H9 (cell line): Measurements from ENCODE around the gene TNNT2. TPM values are rescaled to one million over a fixed set of nuclear protein-coding genes. Genes with fewer than 3 reads are reported as not detected.

ENCODE experiments used
- DNase-seq: peaks from one replicate; pipeline ENCODE4 v3.0.0-alpha.2; 2017
- H2AFZ ChIP-seq: one replicate; pipeline ENCODE4 v1.6.1; 2013; ENCODE audit warnings: mild to moderate bottlenecking, low read length, control low read depth, moderate library complexity
- H2AK5ac ChIP-seq: 2 replicates; pipeline ENCODE4 v1.6.1; 2013; ENCODE audit warnings: low read length, control low read depth, mixed read lengths; ENCODE audit not compliant: insufficient read length
- H2BK120ac ChIP-seq: one replicate; pipeline ENCODE4 v1.6.1; 2013; ENCODE audit warnings: low read depth, mild to moderate bottlenecking, low read length, control low read depth, inconsistent platforms; ENCODE audit not compliant: poor library complexity, severe bottlenecking
- H2BK12ac ChIP-seq: 2 replicates; pipeline ENCODE4 v1.6.1; 2013; ENCODE audit warnings: low read length, control low read depth, mixed read lengths, low read depth; ENCODE audit not compliant: insufficient read length
- H2BK15ac ChIP-seq: 2 replicates; pipeline ENCODE4 v1.6.1; 2013; ENCODE audit warnings: low read depth, low read length, control low read depth
- H2BK20ac ChIP-seq: one replicate; pipeline ENCODE4 v1.6.1; 2013; ENCODE audit warnings: low read depth, mild to moderate bottlenecking, low read length, control low read depth, inconsistent platforms; ENCODE audit not compliant: poor library complexity, severe bottlenecking
- H2BK5ac ChIP-seq: 2 replicates; pipeline ENCODE4 v1.6.1; 2013; ENCODE audit warnings: low read length, control low read depth, mixed read lengths; ENCODE audit not compliant: insufficient read length
- H3K14ac ChIP-seq: 2 replicates; pipeline ENCODE4 v1.6.1; 2013; ENCODE audit warnings: low read length, control low read depth; ENCODE audit not compliant: insufficient read depth
- H3K18ac ChIP-seq: 2 replicates; pipeline ENCODE4 v1.6.1; 2013; ENCODE audit warnings: low read depth, mild to moderate bottlenecking, mixed read lengths, low read length, control low read depth; ENCODE audit not compliant: insufficient read length
- H3K23ac ChIP-seq: 2 replicates; pipeline ENCODE4 v1.6.1; 2013; ENCODE audit warnings: low read length, control low read depth, mixed read lengths, low read depth; ENCODE audit not compliant: insufficient read length
- H3K23me2 ChIP-seq: 2 replicates; pipeline ENCODE4 v1.6.1; 2013; ENCODE audit warnings: low read depth, mild to moderate bottlenecking, mixed read lengths, low read length, control low read depth; ENCODE audit not compliant: insufficient read length, poor library complexity, severe bottlenecking
- H3K27ac ChIP-seq: 2 replicates; pipeline ENCODE4 v1.5.1; 2013; ENCODE audit warnings: low read length, control low read depth, mixed read lengths, low read depth; ENCODE audit not compliant: insufficient read length
- H3K27me3 ChIP-seq: 2 replicates; pipeline ENCODE4 v1.6.1; 2013; ENCODE audit warnings: low read length, control low read depth, inconsistent platforms; ENCODE audit not compliant: insufficient read depth
- H3K4ac ChIP-seq: 2 replicates; pipeline ENCODE4 v1.6.1; 2013; ENCODE audit warnings: low read depth, mild to moderate bottlenecking, control low read depth, inconsistent platforms, low read length, moderate library complexity
- H3K4me1 ChIP-seq: 2 replicates; pipeline ENCODE4 v1.6.1; 2013; ENCODE audit warnings: low read length, control low read depth, inconsistent platforms; ENCODE audit not compliant: insufficient read depth
- H3K4me2 ChIP-seq: 2 replicates; pipeline ENCODE4 v1.6.1; 2013; ENCODE audit warnings: low read length, control low read depth, mixed read lengths; ENCODE audit not compliant: insufficient read length, insufficient read depth
- H3K56ac ChIP-seq: 2 replicates; pipeline ENCODE4 v1.6.1; 2013; ENCODE audit warnings: low read depth, mild to moderate bottlenecking, mixed read lengths, low read length, control low read depth; ENCODE audit not compliant: insufficient read length
- H3K79me1 ChIP-seq: 2 replicates; pipeline ENCODE4 v1.6.1; 2013; ENCODE audit warnings: low read depth, mild to moderate bottlenecking, moderate library complexity, low read length, control low read depth, inconsistent platforms; ENCODE audit not compliant: insufficient read depth, poor library complexity, severe bottlenecking
- H3K79me2 ChIP-seq: 2 replicates; pipeline ENCODE4 v1.6.1; 2013; ENCODE audit warnings: low read length, control low read depth, inconsistent platforms; ENCODE audit not compliant: insufficient read depth
- H3K9ac ChIP-seq: 2 replicates; pipeline ENCODE4 v1.6.1; 2013; ENCODE audit warnings: low read length, control low read depth, mixed read lengths; ENCODE audit not compliant: insufficient read length; ENCODE audit errors: extremely low read depth
- H3K9me3 ChIP-seq: one replicate; pipeline ENCODE4 v1.6.1; 2013; ENCODE audit warnings: low read depth, low read length, inconsistent platforms; ENCODE audit not compliant: control insufficient read depth
- H3T11ph ChIP-seq: one replicate; pipeline ENCODE4 v1.6.1; 2013; ENCODE audit warnings: mild to moderate bottlenecking, low read length, control low read depth, inconsistent platforms
- H4K20me1 ChIP-seq: one replicate; pipeline ENCODE4 v1.6.1; 2013; ENCODE audit not compliant: control insufficient read depth, insufficient read length, insufficient read depth
- H4K5ac ChIP-seq: 2 replicates; pipeline ENCODE4 v1.6.1; 2013; ENCODE audit warnings: low read depth, mild to moderate bottlenecking, mixed read lengths, low read length, control low read depth; ENCODE audit not compliant: insufficient read length
- H4K8ac ChIP-seq: replicated peaks from 2 replicates; pipeline ENCODE4 v1.6.1; 2013; ENCODE audit warnings: low read length, control low read depth, mixed read lengths, low read depth; ENCODE audit not compliant: insufficient read length
- H4K91ac ChIP-seq: 2 replicates; pipeline ENCODE4 v1.6.1; 2013; ENCODE audit warnings: low read depth, mild to moderate bottlenecking, moderate library complexity, mixed read lengths, low read length, control low read depth; ENCODE audit not compliant: insufficient read length
- H3K27ac Mint-ChIP-seq, 3 experiments: 2 replicates in 2 of 3; 3 replicates in 1 of 3; pipeline ENCODE4 v1.8.0; 2020 to 2021; ENCODE audit warnings: mixed read lengths in 3 of 3, mild to moderate bottlenecking in 1 of 3, moderate library complexity in 1 of 3
- H3K27me3 Mint-ChIP-seq: 2 replicates; pipeline ENCODE4 v1.8.0; 2021; ENCODE audit warnings: low read depth, mild to moderate bottlenecking, moderate library complexity, mixed read lengths
- H3K36me3 Mint-ChIP-seq, 3 experiments: 2 replicates in 2 of 3; 3 replicates in 1 of 3; pipeline ENCODE4 v1.8.0; 2020 to 2021; ENCODE audit warnings: low read depth in 3 of 3, mixed read lengths in 3 of 3; ENCODE audit not compliant: insufficient read depth in 1 of 3
- H3K4me1 Mint-ChIP-seq, 2 experiments: 2 replicates each; pipeline ENCODE4 v1.8.0; 2020; ENCODE audit warnings: mixed read lengths in 2 of 2
- H3K4me3 Mint-ChIP-seq, 2 experiments: 2 replicates in 1 of 2; 3 replicates in 1 of 2; pipeline ENCODE4 v1.8.0; 2020 to 2021; ENCODE audit warnings: mild to moderate bottlenecking in 2 of 2, mixed read lengths in 2 of 2, moderate library complexity in 1 of 2
- H3K9me3 Mint-ChIP-seq, 2 experiments: 2 replicates in 1 of 2; 3 replicates in 1 of 2; pipeline ENCODE4 v1.8.0; 2020; ENCODE audit warnings: mild to moderate bottlenecking in 2 of 2, mixed read lengths in 2 of 2, moderate library complexity in 1 of 2
- CTCF ChIP-seq: fragments of 200-600 bp; sonication (generic); conservative IDR thresholded peaks from 3 replicates; pipeline ENCODE4 v1.8.0; 2021; ENCODE audit warnings: antibody characterized with exemption, mild to moderate bottlenecking
- WGBS: extraction: QIAGEN DNeasy Blood & Tissue Kit; methylation state at CpG from one replicate; pipeline ENCODE4 v1.1.7; 2013; ENCODE audit warnings: missing lambda C conversion rate, low lambda C conversion rate, mixed read lengths; ENCODE audit not compliant: insufficient read length; ENCODE audit errors: extremely low coverage; 5-methylcytosine and 5-hydroxymethylcytosine counted together
- total RNA-seq: library from RNA; stranded (reverse); gene quantifications from 2 replicates; pipeline ENCODE4 v1.2.1, GENCODE V29; 2021

The TNNT2 gene
- total RNA-seq, 1 experiment from 2014 or later, result 8.6 TPM

- H3K4me3 Mint-ChIP-seq, result no peak overlapping the region
- no CpG with 5 or more reads among the region's 8 CpGs for WGBS
- H3K27me3 Mint-ChIP-seq, result peaks cover 8% of the 10 kb centered on the region
Observed at GRCh38 chr1:201409440-201409839, 32.0 kb upstream of the TNNT2 start.

More at GRCh38 chr1:201409440-201409839, 32.0 kb upstream of the TNNT2 start:
- no peaks in the 10 kb centered on the region for H3K79me2 ChIP-seq
- no peak overlapping the region for H3K4ac ChIP-seq
- no peak overlapping the region for H3K27ac Mint-ChIP-seq
- no peak for TF ChIP-seq CTCF
- H3K79me1 ChIP-seq, result no peaks in the 10 kb centered on the region
- H3K14ac ChIP-seq, result no peak overlapping the region
- no peak for DNase-seq
- no peaks in the 10 kb centered on the region; a peak in 1 of 5 replicates for H3K9me3 Mint-ChIP-seq
- H3K27me3 ChIP-seq, result no peaks in the 10 kb centered on the region
- no peaks in the 10 kb centered on the region; a peak in 1 of 7 replicates for H3K36me3 Mint-ChIP-seq
- H3K9me3 ChIP-seq, result no peaks in the 10 kb centered on the region
- no peak overlapping the region for H3K4me2 ChIP-seq
- H3K27ac ChIP-seq, result no peak overlapping the region
- H2BK5ac ChIP-seq, result no peak overlapping the region
- no peaks in the 10 kb centered on the region for H4K20me1 ChIP-seq
- H4K8ac ChIP-seq, result no peak overlapping the region
- H3T11ph ChIP-seq, result no peak overlapping the region
- H2BK20ac ChIP-seq, result no peak overlapping the region
- no peak overlapping the region for H3K23ac ChIP-seq
- H2AK5ac ChIP-seq, result no peak overlapping the region
- H4K91ac ChIP-seq, result no peak overlapping the region
- no peak overlapping the region for H4K5ac ChIP-seq
- no peaks in the 10 kb centered on the region for H3K23me2 ChIP-seq
- H2BK12ac ChIP-seq, result no peak overlapping the region
- H3K4me1 Mint-ChIP-seq, result peaks cover 8 to 12% of the 10 kb centered on the region in 2 experiments
- no peak overlapping the region for H3K18ac ChIP-seq
- no peaks in the 10 kb centered on the region for H3K4me1 ChIP-seq
- H3K56ac ChIP-seq, result no peak overlapping the region
- no peak overlapping the region for H3K9ac ChIP-seq
- H2BK120ac ChIP-seq, result no peak overlapping the region
- H2AFZ ChIP-seq, result no peak overlapping the region
- H2BK15ac ChIP-seq, result no peak overlapping the region
